GM19452 (cell line): ENCODE data around the gene VPS8.
"Not testable (repeated sequence)": the region's sequence is repeated elsewhere in the genome, so short reads cannot be mapped to it uniquely, and the experiment has no call there.

Experiments used
- ATAC-seq: cut with Tn5 transposase; IDR thresholded peaks from one replicate; pipeline ENCODE4 v1.9.1; 2021; ENCODE audit not compliant: unreplicated experiment

VPS8 gene

DNA sequence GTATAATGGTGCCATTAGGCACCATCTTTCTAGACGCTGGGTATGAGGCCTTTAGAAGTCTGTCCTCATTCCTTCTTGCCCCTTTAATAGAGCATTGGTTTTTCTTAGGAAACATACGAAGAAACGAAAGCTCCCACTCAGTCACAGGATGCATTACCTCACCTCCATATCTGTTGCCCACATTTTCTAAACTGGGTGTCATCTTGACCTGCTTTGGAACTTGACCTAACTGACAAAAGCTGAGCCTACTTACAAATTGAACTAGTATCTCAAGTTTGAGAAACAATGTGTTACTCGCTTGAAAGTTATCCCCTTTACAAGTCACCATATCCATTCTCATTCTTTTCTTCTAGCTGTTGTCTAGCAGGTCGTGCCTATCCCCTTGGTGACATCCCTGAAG lies 102.7 kb downstream of the VPS8 start:
- no peak for ATAC-seq

GRCh38 chr3:184918750-184919149 lies 106.8 kb downstream of the VPS8 start:
- ATAC-seq, result no peak

GRCh38 chr3:184919651-184920050 lies 107.7 kb downstream of the VPS8 start:
- no peak for ATAC-seq

- no peak for ATAC-seq
These were observed 112.6 kb downstream of the VPS8 start for GRCh38 chr3:184924547-184924946.

DNA sequence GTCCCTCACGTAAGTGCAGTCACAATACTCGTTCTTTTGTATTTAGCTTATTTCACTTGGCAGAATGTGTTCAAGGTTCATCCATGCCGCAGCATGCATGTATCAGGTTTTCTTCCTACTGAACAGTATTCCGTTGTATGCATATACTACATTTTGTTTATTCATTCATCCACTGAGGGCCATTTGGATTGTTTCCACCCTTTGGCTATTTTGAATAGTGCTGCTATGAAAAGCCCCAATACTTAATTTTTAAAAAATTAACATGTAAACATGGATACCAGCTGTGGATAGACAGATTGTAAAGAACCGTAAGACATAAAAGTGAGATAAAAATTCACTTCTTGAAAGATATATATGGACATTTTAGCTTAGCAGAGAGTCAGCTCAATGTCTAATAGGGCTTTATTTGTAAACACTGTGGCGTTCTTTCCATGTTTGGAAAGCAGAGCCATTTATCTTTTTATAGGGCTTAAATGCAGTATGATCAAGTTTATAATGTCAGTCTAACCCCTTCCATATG lies 115.9 kb downstream of the VPS8 start:
- ATAC-seq, result no peak

GRCh38 chr3:184932777-184933176 lies 120.8 kb downstream of the VPS8 start:
- ATAC-seq, result no peak

DNA sequence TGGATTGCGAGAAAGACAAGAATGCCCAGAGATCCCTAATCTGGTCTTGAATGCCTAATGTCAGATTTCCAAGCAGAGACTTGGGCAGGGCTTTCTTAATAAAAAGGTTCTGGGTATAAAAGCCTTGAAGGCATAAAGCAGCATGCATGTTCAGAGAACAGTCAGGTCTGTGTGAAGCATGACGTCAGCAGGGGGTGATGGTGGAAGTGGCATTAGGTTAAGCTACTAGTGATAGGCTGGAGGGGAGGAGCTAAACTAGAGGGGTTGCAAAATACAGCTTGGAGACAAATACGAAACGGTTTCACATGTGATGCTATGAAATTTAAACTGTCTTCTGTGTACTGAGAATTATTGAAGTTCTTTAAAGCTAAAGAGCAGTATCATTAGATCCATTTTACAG lies 125.6 kb downstream of the VPS8 start:
- ATAC-seq, result no peak

- no peak for ATAC-seq
These were observed 129.4 kb downstream of the VPS8 start for GRCh38 chr3:184941408-184941807.

- no peak for ATAC-seq
These were observed 130.8 kb downstream of the VPS8 start for GRCh38 chr3:184942735-184943134.

GRCh38 chr3:184944241-184944640 lies 132.3 kb downstream of the VPS8 start:
- no peak for ATAC-seq

DNA sequence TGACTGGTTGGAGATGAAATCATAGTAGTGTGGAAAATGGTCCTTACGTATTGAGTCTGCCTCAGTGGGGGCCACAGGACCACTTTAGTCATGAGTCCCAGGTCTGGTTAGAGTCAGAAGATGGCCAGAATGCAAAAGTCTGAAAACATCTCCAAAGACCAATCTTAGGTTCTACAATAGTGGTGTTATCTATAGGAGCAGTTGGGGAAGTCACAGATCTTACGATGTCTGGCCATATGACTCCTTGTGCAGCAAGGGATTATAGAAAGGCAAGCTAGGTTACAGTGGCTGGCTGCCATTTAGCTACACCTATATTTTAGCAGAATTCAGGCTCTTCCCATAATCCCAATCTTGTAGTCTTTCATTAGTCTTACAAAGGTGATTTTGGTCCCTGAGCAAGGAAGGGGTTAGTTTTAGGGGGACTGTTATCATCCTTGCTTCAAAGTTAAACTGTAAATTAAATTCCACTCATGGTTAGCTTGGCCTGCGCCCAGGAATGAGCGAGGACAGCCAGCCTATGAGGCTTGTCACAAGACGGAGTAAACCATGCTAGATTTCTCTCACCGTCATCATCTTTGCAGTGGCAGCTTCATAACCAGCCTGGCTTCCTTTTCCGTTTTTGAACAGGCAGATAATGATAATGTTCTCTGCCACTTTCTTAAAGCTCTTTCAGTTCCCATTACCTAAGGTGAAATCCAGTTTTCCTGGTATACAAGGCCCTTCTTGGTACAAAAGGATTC lies 134.1 kb downstream of the VPS8 start:
- ATAC-seq, result no peak

DNA sequence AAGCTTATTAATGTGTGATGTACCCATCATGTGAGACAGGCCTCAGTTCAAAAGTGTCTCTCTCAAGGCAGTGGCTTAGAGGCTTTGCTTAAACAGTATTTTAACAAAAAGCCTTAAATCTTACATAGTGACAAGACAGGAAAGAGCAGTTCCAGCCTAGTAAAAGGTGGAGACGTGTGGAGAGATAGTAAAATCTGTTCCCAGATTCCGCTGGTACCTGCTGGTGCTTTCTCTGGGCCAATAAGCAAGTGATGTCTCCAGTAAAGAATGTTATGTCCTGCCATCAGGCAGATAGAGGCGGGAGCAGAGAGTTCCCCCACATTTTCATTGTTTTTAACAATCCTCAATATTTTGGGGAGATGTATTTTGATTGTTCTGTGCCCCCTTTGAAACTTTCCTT lies 135.0 kb downstream of the VPS8 start:
- ATAC-seq, result no peak

DNA sequence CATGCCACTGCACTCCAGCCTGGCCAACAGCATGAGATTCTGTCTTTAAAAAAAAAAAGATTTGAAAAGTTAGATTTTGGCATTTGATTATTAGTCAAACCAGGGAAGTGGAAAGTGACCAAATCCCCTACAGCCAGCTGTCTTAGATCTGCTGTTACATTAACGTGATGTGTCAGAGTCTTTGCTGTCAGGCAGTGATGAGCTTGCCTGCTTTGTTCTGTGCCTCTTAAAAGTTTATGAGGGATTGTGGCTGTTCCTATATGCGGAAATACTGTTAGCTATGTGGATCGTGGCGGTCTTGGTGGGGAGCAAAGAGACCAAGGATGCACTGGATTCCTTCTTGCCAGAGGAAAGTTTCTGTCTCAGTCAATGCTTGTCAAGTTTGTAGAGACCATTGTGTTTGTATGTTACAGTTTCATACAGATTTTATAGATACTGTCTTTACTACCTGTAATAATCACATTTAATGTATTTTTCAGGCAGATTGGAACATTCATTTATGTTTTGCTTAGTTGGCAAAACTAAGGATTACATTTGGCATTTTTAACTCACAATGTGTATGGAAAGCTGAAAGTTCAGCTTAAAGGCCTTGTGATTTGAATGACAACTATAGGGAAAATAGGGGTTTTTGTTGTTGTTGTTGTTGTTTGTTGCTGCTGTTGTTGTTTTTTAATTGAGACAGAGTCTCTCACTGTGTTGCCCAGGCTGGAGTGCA lies 137.4 kb downstream of the VPS8 start:
- no peak for ATAC-seq

DNA sequence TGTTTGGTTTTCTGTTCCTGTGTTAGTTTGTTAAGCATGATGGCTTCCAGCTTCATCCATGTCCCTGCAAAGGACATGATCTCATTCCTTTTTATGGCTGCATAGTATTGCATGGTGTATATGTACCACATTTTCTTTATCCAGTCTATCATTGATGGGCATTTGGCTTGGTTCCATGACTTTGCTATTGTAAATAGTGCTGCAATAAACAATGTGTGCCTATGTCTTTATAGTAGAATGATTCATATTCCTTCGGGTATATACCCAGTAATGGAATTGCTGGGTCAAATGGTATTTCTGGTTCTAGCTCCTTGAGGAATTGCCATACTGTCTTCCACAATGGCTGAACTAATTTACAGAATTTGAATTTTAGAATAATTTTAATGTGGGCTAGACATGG lies 138.8 kb downstream of the VPS8 start:
- not testable (repeated sequence) for ATAC-seq

GRCh38 chr3:184952671-184953070 lies 140.7 kb downstream of the VPS8 start:
- ATAC-seq, result no peak

DNA sequence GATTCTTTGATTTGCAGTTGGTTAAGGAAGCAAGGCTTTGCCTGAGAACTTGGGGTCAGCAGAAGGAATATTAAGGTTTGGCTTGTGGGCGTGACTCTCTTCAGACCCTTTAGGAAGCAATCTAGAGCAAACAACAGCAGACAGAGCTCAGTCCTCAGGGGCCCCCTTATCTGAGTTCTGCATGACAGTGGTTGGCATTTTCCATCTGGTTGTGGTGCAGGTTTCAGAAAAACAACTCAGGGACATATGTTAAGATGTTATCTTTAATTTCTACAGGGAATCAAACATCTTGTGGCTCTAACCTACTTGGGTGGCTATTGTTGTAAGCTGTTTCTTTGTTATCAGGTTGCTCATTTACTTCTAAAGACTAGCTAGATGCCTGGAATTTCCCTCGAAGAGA lies 141.4 kb downstream of the VPS8 start:
- no peak for ATAC-seq

DNA sequence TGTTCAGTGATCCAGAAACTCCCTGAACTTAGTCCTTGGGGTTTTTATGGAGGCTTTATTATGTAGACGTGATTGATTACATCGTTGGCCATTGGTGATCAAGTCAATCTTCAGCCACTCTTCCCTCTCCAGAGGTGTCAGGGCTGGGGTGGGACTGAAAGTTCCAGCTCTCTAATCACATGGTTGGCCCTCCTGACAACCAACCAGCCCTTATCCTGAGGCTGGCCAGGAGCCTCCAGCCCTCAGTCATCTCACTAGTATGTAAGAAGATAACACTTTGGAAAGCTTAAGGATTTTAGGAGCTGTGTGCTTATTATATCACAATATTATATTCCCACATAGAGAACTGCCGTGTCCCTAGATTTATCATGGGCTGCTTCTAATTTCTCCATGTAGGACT lies 142.3 kb downstream of the VPS8 start:
- no peak for ATAC-seq

DNA sequence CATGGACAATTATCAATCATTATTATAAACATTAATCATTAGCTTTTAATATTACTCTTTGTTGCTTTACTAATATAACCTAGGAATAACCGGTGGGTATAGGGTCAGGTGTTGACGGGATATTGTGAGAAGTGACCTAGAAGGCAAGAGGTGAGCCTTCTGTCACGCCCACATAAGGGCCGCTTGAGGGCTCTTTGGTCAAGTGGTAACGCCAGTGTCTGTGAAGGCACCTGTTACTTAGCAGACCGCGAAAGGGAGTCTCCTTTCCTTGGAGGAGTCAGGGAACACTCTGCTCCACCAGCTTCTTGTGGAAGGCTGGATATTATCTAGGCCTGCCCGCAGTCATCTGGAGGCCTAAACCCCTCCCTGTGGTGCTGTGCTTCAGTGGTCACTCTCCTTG lies 142.9 kb downstream of the VPS8 start:
- ATAC-seq, result not testable (repeated sequence)

DNA sequence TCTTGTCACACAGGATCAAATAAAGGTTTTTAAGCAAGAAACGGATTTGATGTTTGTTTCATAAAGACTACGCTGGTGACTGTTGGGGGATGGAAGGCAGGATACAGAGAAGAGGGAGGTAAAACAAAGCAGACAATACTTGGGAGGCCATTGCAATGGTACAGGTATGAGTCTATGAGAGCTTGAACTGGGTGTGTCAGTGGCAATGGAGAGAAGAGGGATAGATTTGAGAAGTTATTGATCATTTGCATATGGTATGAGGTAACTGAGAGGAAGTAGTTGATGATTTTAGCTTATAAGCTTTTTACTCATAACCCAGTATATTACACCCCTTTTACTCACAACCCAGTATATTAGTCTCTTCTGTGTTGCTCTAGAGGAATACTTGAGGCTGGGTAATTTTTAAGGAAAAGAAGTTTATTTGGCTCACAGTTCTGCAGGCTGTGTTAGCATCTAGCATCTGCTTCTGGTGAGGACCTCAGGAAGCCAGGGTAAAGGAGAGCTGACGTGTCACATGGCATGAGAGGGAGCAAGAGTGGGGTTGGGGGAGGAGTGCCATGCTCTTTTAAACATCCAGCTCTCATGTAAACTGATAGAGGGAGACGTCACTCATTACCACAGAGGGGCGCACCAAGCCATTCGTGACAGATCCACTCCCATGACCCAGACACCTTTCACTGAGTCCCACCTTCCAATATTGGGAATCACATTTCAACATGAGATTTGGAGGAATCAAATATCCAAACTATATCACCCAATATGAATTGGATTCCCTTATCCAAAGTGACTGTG lies 153.9 kb downstream of the VPS8 start:
- no peak for ATAC-seq

GRCh38 chr3:184968115-184968514 lies 156.1 kb downstream of the VPS8 start:
- no peak for ATAC-seq

GRCh38 chr3:184970186-184970585 lies 158.2 kb downstream of the VPS8 start:
- no peak for ATAC-seq

DNA sequence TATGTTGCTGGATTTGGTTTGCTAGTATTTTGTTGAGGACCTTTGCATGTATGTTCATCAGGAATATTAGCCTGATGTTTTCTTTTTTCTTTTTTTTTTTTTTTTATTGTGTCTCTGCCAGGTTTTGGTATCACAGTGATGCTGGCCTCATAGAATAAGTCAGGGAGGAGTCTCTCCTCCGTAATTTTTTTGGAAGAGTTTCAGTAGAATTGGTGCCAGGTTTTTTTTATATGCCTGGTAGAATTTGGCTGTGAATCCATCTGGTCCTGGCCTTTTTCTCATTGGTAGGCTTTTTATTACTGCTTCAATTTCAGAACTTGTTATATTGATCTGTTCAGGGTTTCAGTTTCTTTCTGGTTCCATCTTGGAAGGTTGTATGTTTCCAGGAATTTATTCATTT lies 165.8 kb downstream of the VPS8 start:
- no peak for ATAC-seq
